HG02571 (cell line): ENCODE results near the gene PHF20.
"Not testable (repeated sequence)": the region's sequence is repeated elsewhere in the genome, so short reads cannot be mapped to it uniquely, and the experiment has no call there.

Experiments
- ATAC-seq: cut with Tn5 transposase; IDR thresholded peaks from one replicate; pipeline ENCODE4 v1.9.1; 2021; ENCODE audit warnings: mild to moderate bottlenecking, moderate library complexity; ENCODE audit not compliant: unreplicated experiment

Gene PHF20

GRCh38 chr20:35883336-35883777 is 111.5 kb downstream of the PHF20 start:
- ATAC-seq: no peak

GRCh38 chr20:35883778-35884540 is 112.1 kb downstream of the PHF20 start:
- no peak for ATAC-seq

- ATAC-seq: no peak
These were observed 112.7 kb downstream of the PHF20 start for GRCh38 chr20:35884541-35884865.

- no peak for ATAC-seq
These were observed 113.4 kb downstream of the PHF20 start for GRCh38 chr20:35885212-35885611.

GRCh38 chr20:35886537-35886936 is 114.7 kb downstream of the PHF20 start:
- ATAC-seq: no peak

GRCh38 chr20:35887393-35888064 is 115.7 kb downstream of the PHF20 start:
- ATAC-seq: no peak

GRCh38 chr20:35888657-35889056 is 116.8 kb downstream of the PHF20 start:
- no peak for ATAC-seq

GRCh38 chr20:35891375-35891774 is 119.6 kb downstream of the PHF20 start:
- no peak for ATAC-seq

- ATAC-seq: no peak
These were observed 121.1 kb downstream of the PHF20 start for GRCh38 chr20:35892871-35893270.

- ATAC-seq: peak; percentile 75
These were observed 122.1 kb downstream of the PHF20 start for GRCh38 chr20:35893942-35894341.

GRCh38 chr20:35895516-35895915 is 123.7 kb downstream of the PHF20 start:
- not testable (repeated sequence) for ATAC-seq

- no peak for ATAC-seq
These were observed 127.2 kb downstream of the PHF20 start for GRCh38 chr20:35899064-35899463.

GRCh38 chr20:35901230-35901629 is 129.4 kb downstream of the PHF20 start:
- ATAC-seq: not testable (repeated sequence)

GRCh38 chr20:35901678-35902544 is 130.1 kb downstream of the PHF20 start:
- no peak for ATAC-seq

- ATAC-seq: no peak
These were observed 130.7 kb downstream of the PHF20 start for GRCh38 chr20:35902545-35902941.

GRCh38 chr20:35903843-35904242 is 132.0 kb downstream of the PHF20 start:
- no peak for ATAC-seq

- ATAC-seq: no peak
These were observed 133.3 kb downstream of the PHF20 start for GRCh38 chr20:35904982-35905663.

GRCh38 chr20:35907017-35907701 is 135.3 kb downstream of the PHF20 start:
- no peak for ATAC-seq

GRCh38 chr20:35908007-35908406 is 136.2 kb downstream of the PHF20 start:
- ATAC-seq: no peak

- ATAC-seq: no peak
These were observed 137.4 kb downstream of the PHF20 start for GRCh38 chr20:35909176-35909575.
